Upper lobe of left lung (tissue), 4 donors: Measurements from ENCODE around the gene KCNJ13.

Source experiments
- CTCF ChIP-seq, 6 experiments: fragments of 450-650 bp in 4 of 6; fragments of 200-600 bp in 2 of 6; sonication (generic) in 2 of 6; IDR thresholded peaks; one replicate each; pipeline ENCODE4 v1.5.1; 2016 to 2019; ENCODE audit warnings: antibody characterized with exemption in 6 of 6
- EP300 ChIP-seq, 4 donors: sonication (generic); formaldehyde crosslinking; IDR thresholded peaks; one replicate each; pipeline ENCODE4 v1.5.1; 2017; ENCODE audit warnings: antibody characterized with exemption in 4 of 4, control low read depth in 2 of 4
- POLR2A ChIP-seq, 4 donors: fragments of 450-650 bp; IDR thresholded peaks; one replicate each; pipeline ENCODE4 v1.5.1; 2016 to 2017; ENCODE audit warnings: antibody characterized with exemption in 4 of 4, mild to moderate bottlenecking in 2 of 4
- POLR2AphosphoS5 ChIP-seq, 2 donors: sonication (generic); formaldehyde crosslinking; IDR thresholded peaks; one replicate each; pipeline ENCODE4 v1.5.1; 2017; ENCODE audit warnings: antibody characterized with exemption in 2 of 2

DNA sequence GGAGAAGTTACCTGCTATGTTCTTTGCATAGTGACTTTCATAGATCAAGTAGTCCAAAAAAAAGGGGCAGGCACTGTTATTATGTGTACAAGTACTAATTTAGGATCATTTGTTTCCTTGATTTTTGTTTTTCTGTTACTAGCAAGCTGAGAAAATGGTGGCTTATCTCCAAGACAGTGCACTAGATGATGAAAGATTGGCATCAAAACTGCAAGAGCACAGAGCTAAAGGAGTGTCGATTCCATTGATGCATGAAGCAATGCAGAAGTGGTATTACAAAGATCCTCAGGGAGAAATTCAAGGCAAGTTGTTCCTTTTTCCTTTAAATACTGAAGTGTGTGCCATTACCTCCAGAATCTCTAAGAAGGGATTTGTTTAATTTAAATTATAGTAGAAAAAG lies 19.6 kb upstream of the KCNJ13 start:
- TF ChIP-seq CTCF (IDR thresholded peaks at IDR 0.05), result no peak
- TF ChIP-seq POLR2A (IDR thresholded peaks at IDR 0.05), result no peak
- no peak for TF ChIP-seq EP300 (IDR thresholded peaks at IDR 0.05)
- no peak for TF ChIP-seq POLR2AphosphoS5 (IDR thresholded peaks at IDR 0.05)
